Suprapubic skin (tissue), 4 donors: ENCODE measurements around the gene RAB34.

Experiments used
- CTCF ChIP-seq, 2 donors: fragments of 200-600 bp in 1 of 2; fragments of 450-650 bp in 1 of 2; sonication (generic) in 1 of 2; IDR thresholded peaks; one replicate each; pipeline ENCODE4 v1.5.1; 2016 to 2019; ENCODE audit warnings: antibody characterized with exemption in 2 of 2, mild to moderate bottlenecking in 1 of 2, moderate library complexity in 1 of 2
- POLR2A ChIP-seq, 2 donors: fragments of 450-650 bp; IDR thresholded peaks; one replicate each; pipeline ENCODE4 v1.6.1; 2017; ENCODE audit warnings: antibody characterized with exemption in 2 of 2, mild to moderate bottlenecking in 2 of 2, moderate library complexity in 2 of 2
- POLR2AphosphoS5 ChIP-seq, 3 donors: sonication (generic); formaldehyde crosslinking; IDR thresholded peaks; one replicate each; pipeline ENCODE4 v1.6.1; 2017; ENCODE audit warnings: antibody characterized with exemption in 3 of 3

GRCh38 chr17:28675980-28676379 is 41.7 kb downstream of the RAB34 start:
- TF ChIP-seq CTCF (IDR thresholded peaks at IDR 0.05) (peak in 1 of 2 donors; percentile 28), POLR2AphosphoS5 (IDR thresholded peaks at IDR 0.05) (no peak), POLR2A (IDR thresholded peaks at IDR 0.05) (no peak)
